ENCODE measurements around the gene ACKR1.

ACKR1 gene

DNA sequence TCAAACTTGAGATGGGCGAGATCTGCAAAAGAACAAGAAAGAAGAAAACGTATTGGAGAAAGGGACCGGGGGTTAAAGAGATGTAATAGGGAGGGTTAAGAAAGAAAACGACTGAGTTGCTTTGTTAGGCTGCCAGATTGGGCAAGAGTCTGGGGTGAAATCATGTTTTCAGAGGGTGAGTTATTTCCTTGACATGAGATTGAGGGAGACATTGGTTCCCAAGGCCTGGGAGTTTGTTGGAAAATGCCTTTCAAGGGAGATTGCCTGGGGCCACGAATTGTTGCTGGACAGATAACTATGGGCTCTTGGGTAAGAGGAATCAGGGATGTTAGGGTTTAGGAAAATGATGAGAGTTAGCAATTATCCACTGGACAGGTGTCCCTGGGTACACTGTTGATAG is 34.0 kb upstream of the ACKR1 start:
- no peaks in the 10 kb centered on the region for H3K79me2 ChIP-seq (ENCODE audit: insufficient read depth, low read length)
- H3K9me3 ChIP-seq (ENCODE audit: insufficient read depth, low read depth, low read length): no peaks in the 10 kb centered on the region
- no peaks in the 10 kb centered on the region for H3K4me1 ChIP-seq (ENCODE audit: insufficient read depth, low read length, poor library complexity, severe bottlenecking)

DNA sequence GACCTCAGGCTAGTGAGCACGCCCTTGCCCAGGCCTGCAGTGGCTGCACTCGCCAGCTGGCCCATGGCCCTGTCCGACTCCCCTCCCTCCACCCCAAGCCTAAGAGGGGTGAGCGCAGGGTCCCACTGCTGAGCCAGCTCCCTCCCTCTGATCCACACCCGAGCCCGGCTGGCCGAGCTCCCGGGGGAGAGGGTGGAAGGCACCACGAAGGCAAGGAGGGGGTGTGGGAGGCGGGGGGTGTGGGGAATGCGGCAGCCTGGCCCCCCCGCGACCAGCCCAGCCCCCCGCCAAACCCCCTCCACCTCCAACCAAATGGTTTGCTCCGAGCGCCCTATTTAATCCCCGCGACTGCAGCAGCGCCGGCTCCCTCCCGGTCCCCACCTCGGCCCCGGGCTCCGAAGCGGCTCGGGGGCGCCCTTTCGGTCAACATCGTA is 33.4 kb upstream of the ACKR1 start, which contains the start of gene CADM3:
CADM3 (plus strand) TSS at position 362 of the 434 bp plus-strand sequence. CDS start 151 bp downstream, outside the sequence.
- Histone ChIP-seq H4K20me1 (ENCODE audit: insufficient read depth, low read length, poor library complexity, severe bottlenecking) (no peaks in the 10 kb centered on the region), H3K9ac (ENCODE audit: low read depth, low read length, poor library complexity, severe bottlenecking) (no peak within 1 kb of the TSS), H2AFZ (ENCODE audit: low read length) (no peak within 1 kb of the TSS), H3K4me2 (ENCODE audit: low read depth, low read length, poor library complexity, severe bottlenecking) (no peak within 1 kb of the TSS), H3K9me3 (ENCODE audit: insufficient read depth, low read depth, low read length) (no peaks in the 10 kb centered on the region), H3F3A (ENCODE audit: low read depth) (no peaks in the 10 kb centered on the region), H3K9me2 (replicated peaks; ENCODE audit: low read depth, low read length) (no peaks in the 10 kb centered on the region), H3K27me3 (ENCODE audit: insufficient read depth, low read length, poor library complexity, severe bottlenecking) (no peaks in the 10 kb centered on the region), H3K36me3 (ENCODE audit: insufficient read depth, low read length) (no peaks in the 10 kb centered on the region), H3K4me1 (ENCODE audit: insufficient read depth, low read length, poor library complexity, severe bottlenecking) (no peaks in the 10 kb centered on the region), H3K4me3 (ENCODE audit: low read length, poor library complexity, severe bottlenecking) (no peak within 1 kb of the TSS), H3K79me2 (ENCODE audit: insufficient read depth, low read length) (no peaks in the 10 kb centered on the region)
- TF ChIP-seq, protein P1, sequence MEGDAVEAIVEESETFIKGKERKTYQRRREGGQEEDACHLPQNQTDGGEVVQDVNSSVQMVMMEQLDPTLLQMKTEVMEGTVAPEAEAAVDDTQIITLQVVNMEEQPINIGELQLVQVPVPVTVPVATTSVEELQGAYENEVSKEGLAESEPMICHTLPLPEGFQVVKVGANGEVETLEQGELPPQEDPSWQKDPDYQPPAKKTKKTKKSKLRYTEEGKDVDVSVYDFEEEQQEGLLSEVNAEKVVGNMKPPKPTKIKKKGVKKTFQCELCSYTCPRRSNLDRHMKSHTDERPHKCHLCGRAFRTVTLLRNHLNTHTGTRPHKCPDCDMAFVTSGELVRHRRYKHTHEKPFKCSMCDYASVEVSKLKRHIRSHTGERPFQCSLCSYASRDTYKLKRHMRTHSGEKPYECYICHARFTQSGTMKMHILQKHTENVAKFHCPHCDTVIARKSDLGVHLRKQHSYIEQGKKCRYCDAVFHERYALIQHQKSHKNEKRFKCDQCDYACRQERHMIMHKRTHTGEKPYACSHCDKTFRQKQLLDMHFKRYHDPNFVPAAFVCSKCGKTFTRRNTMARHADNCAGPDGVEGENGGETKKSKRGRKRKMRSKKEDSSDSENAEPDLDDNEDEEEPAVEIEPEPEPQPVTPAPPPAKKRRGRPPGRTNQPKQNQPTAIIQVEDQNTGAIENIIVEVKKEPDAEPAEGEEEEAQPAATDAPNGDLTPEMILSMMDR (conservative IDR thresholded peaks at IDR 0.05; ENCODE audit: low read length): no peak
- no peak for TF ChIP-seq EZH2phosphoT487 (IDR thresholded peaks at IDR 0.05; ENCODE audit: borderline replicate concordance)

More for the DNA sequence above, 34.0 kb upstream of the ACKR1 start:
- TF ChIP-seq EZH2phosphoT487 (IDR thresholded peaks at IDR 0.05; ENCODE audit: borderline replicate concordance): no peak
- TF ChIP-seq, protein P1 (conservative IDR thresholded peaks at IDR 0.05; ENCODE audit: low read length): no peak
- no peaks in the 10 kb centered on the region for H3K27me3 ChIP-seq (ENCODE audit: insufficient read depth, low read length, poor library complexity, severe bottlenecking)
- H3K4me2 ChIP-seq (ENCODE audit: low read depth, low read length, poor library complexity, severe bottlenecking): no peak overlapping the region
- no peaks in the 10 kb centered on the region for H3K36me3 ChIP-seq (ENCODE audit: insufficient read depth, low read length)
- no peak overlapping the region for H3K4me3 ChIP-seq (ENCODE audit: low read length, poor library complexity, severe bottlenecking)
- H3F3A ChIP-seq (ENCODE audit: low read depth): no peaks in the 10 kb centered on the region
- H4K20me1 ChIP-seq (ENCODE audit: insufficient read depth, low read length, poor library complexity, severe bottlenecking): no peaks in the 10 kb centered on the region
- no peak overlapping the region for H2AFZ ChIP-seq (ENCODE audit: low read length)
- H3K9ac ChIP-seq (ENCODE audit: low read depth, low read length, poor library complexity, severe bottlenecking): no peak overlapping the region
- no peaks in the 10 kb centered on the region for H3K9me2 ChIP-seq (replicated peaks; ENCODE audit: low read depth, low read length)

GRCh38 chr1:159171688-159172501 is 32.8 kb upstream of the ACKR1 start:
- Histone ChIP-seq H4K20me1 (ENCODE audit: insufficient read depth, low read length, poor library complexity, severe bottlenecking) (no peaks in the 10 kb centered on the region), H3K9me3 (ENCODE audit: insufficient read depth, low read depth, low read length) (no peaks in the 10 kb centered on the region), H3K9me2 (replicated peaks; ENCODE audit: low read depth, low read length) (no peaks in the 10 kb centered on the region), H3K9ac (ENCODE audit: low read depth, low read length, poor library complexity, severe bottlenecking) (no peak overlapping the region), H3K4me2 (ENCODE audit: low read depth, low read length, poor library complexity, severe bottlenecking) (no peak overlapping the region), H3F3A (ENCODE audit: low read depth) (no peaks in the 10 kb centered on the region), H3K4me3 (ENCODE audit: low read length, poor library complexity, severe bottlenecking) (no peak overlapping the region), H2AFZ (ENCODE audit: low read length) (no peak overlapping the region), H3K36me3 (ENCODE audit: insufficient read depth, low read length) (no peaks in the 10 kb centered on the region), H3K79me2 (ENCODE audit: insufficient read depth, low read length) (no peaks in the 10 kb centered on the region), H3K4me1 (ENCODE audit: insufficient read depth, low read length, poor library complexity, severe bottlenecking) (no peaks in the 10 kb centered on the region), H3K27me3 (ENCODE audit: insufficient read depth, low read length, poor library complexity, severe bottlenecking) (no peaks in the 10 kb centered on the region)
- TF ChIP-seq, protein P1 (conservative IDR thresholded peaks at IDR 0.05; ENCODE audit: low read length): no peak
- no peak for TF ChIP-seq EZH2phosphoT487 (IDR thresholded peaks at IDR 0.05; ENCODE audit: borderline replicate concordance)

Data from Loucy (cell line).